Stimulated activated CD8-positive, alpha-beta memory T cell treated with anti-CD3 and anti-CD28 coated beads, Interleukin-15, amount 100 ng/mL, for 4 hours (primary cell): ENCODE measurements around the gene CMTM7.

Source experiments
- DNase-seq, 2 donors: peaks; one replicate each; pipeline ENCODE4 v3.0.0-alpha.2; 2020; ENCODE audit warnings: low read depth in 2 of 2

The CMTM7 gene

GRCh38 chr3:32391643-32392535, at the start of gene CMTM7:
Gene CMTM7, plus strand, starts transcription at chr3:32391853. Its CDS starts 54 bp downstream, at chr3:32391907.
- peak in 1 of 2 donors; percentile 22 for DNase-seq

GRCh38 chr3:32347343-32348125, 44.1 kb upstream of the CMTM7 start:
- no peak for DNase-seq

GRCh38 chr3:32349184-32349583, 42.5 kb upstream of the CMTM7 start:
- no peak for DNase-seq

GRCh38 chr3:32352563-32352962, 39.1 kb upstream of the CMTM7 start:
- DNase-seq: no peak

GRCh38 chr3:32353351-32353750, 38.3 kb upstream of the CMTM7 start:
- no peak for DNase-seq

- DNase-seq: no peak
Observed at GRCh38 chr3:32354362-32354778, 37.3 kb upstream of the CMTM7 start.

GRCh38 chr3:32355751-32356291, 35.8 kb upstream of the CMTM7 start:
- no peak for DNase-seq

- DNase-seq: no peak
Observed at GRCh38 chr3:32359766-32360492, 31.7 kb upstream of the CMTM7 start.

- no peak for DNase-seq
Observed at GRCh38 chr3:32360493-32360827, 31.2 kb upstream of the CMTM7 start.

- DNase-seq: no peak
Observed at GRCh38 chr3:32366638-32367397, 24.8 kb upstream of the CMTM7 start.

- DNase-seq: no peak
Observed at GRCh38 chr3:32367442-32367841, 24.2 kb upstream of the CMTM7 start.

GRCh38 chr3:32371461-32372212, 20.0 kb upstream of the CMTM7 start:
- DNase-seq: no peak

GRCh38 chr3:32372213-32372490, 19.5 kb upstream of the CMTM7 start:
- DNase-seq: no peak

GRCh38 chr3:32373276-32373675, 18.4 kb upstream of the CMTM7 start:
- no peak for DNase-seq

- no peak for DNase-seq
Observed at GRCh38 chr3:32373844-32374243, 17.8 kb upstream of the CMTM7 start.

- peak in 1 of 2 donors; percentile 39 for DNase-seq
Observed at GRCh38 chr3:32374788-32375595, 16.7 kb upstream of the CMTM7 start.

GRCh38 chr3:32375596-32375930, 16.1 kb upstream of the CMTM7 start:
- no peak for DNase-seq

GRCh38 chr3:32376115-32376514, 15.5 kb upstream of the CMTM7 start:
- no peak for DNase-seq

GRCh38 chr3:32379831-32380500, 11.7 kb upstream of the CMTM7 start:
- no peak for DNase-seq
